Brain microvascular endothelial cell (primary cell): ENCODE results near the gene COX8A.

Experiments
- DNase-seq: peaks from one replicate; pipeline ENCODE4 v3.0.0-alpha.2; 2020
- H3K27ac ChIP-seq: fragments of 250-450 bp; sonication (Bioruptor Pico); 2 replicates; pipeline ENCODE4 v1.5.1; 2020; ENCODE audit warnings: mild to moderate bottlenecking, moderate library complexity
- H3K27me3 ChIP-seq: fragments of 250-450 bp; sonication (Bioruptor Pico); replicated peaks from 2 replicates; pipeline ENCODE4 v1.5.1; 2020; ENCODE audit warnings: mild to moderate bottlenecking
- H3K36me3 ChIP-seq: fragments of 250-450 bp; sonication (Bioruptor Pico); replicated peaks from 2 replicates; pipeline ENCODE4 v1.5.1; 2020; ENCODE audit warnings: mild to moderate bottlenecking
- H3K4me3 ChIP-seq: 2 replicates; pipeline ENCODE4 v1.5.1; 2011; ENCODE audit warnings: low read depth, mild to moderate bottlenecking, control low read depth, low read length, moderate library complexity
- CTCF ChIP-seq: IDR thresholded peaks from 2 replicates; pipeline ENCODE4 v1.5.1; 2011; ENCODE audit warnings: low read depth, mild to moderate bottlenecking, moderate library complexity, low read length, control low read depth, inconsistent platforms; ENCODE audit errors: missing control alignments
- in situ Hi-C: cut with HindIII; loops from 2 replicates; pipeline ENCODE4 v1.10.0; 2017; ENCODE audit warnings: low sequenced_read_pairs, low pct_ligation_motif_present

COX8A gene

GRCh38 chr11:64015935-64016845 lies 41.8 kb downstream of the COX8A start:
- in situ Hi-C loops: no loop called here

GRCh38 chr11:64017945-64018224 lies 43.5 kb downstream of the COX8A start:
- DNase-seq: no peak
- H3K36me3 ChIP-seq: no peaks in the 10 kb centered on the region
- no peaks in the 10 kb centered on the region for H3K27me3 ChIP-seq
- no peak overlapping the region for H3K4me3 ChIP-seq
- TF ChIP-seq CTCF: no peak
- no peak overlapping the region for H3K27ac ChIP-seq
- in situ Hi-C loops: no loop called here

More at GRCh38 chr11:64015935-64016845, 41.8 kb downstream of the COX8A start:
- DNase-seq: no peak
- no peaks in the 10 kb centered on the region for H3K27me3 ChIP-seq
- no peaks in the 10 kb centered on the region for H3K36me3 ChIP-seq
- no peak for TF ChIP-seq CTCF
- no peak overlapping the region for H3K4me3 ChIP-seq
- H3K27ac ChIP-seq: no peak overlapping the region

GRCh38 chr11:64018310-64018709 lies 43.9 kb downstream of the COX8A start:
- DNase-seq: no peak
- H3K4me3 ChIP-seq: no peak overlapping the region
- in situ Hi-C loops: no loop called here
- H3K27me3 ChIP-seq: no peaks in the 10 kb centered on the region
- TF ChIP-seq CTCF: no peak
- no peak overlapping the region for H3K27ac ChIP-seq
- H3K36me3 ChIP-seq: no peaks in the 10 kb centered on the region

- in situ Hi-C loops: no loop called here
- Histone ChIP-seq H3K27ac (no peak overlapping the region), H3K36me3 (no peaks in the 10 kb centered on the region), H3K27me3 (no peaks in the 10 kb centered on the region), H3K4me3 (no peak overlapping the region)
- TF ChIP-seq CTCF: no peak
- no peak for DNase-seq
Measured at GRCh38 chr11:64019106-64020037, 45.0 kb downstream of the COX8A start.

- Histone ChIP-seq H3K27me3 (no peaks in the 10 kb centered on the region), H3K27ac (no peak overlapping the region), H3K4me3 (no peak overlapping the region), H3K36me3 (no peaks in the 10 kb centered on the region)
- in situ Hi-C loops: no loop called here
- no peak for DNase-seq
- no peak for TF ChIP-seq CTCF
Measured at GRCh38 chr11:64020976-64021756, 46.7 kb downstream of the COX8A start.
